Calu3 (cell line): ENCODE results near the gene AQR. TPM values are rescaled to one million over a fixed set of nuclear protein-coding genes. Genes with fewer than 3 reads are reported as not detected.

Experiments used
- BruUV-seq: library from RNA; stranded (reverse); fragments of 400-500 nt; replicated peaks from 2 replicates; lab custom pipeline; 2021; lab: Mats Ljungman, UMichigan
- CTCF ChIA-PET: fragments of 300-600 bp; sonication (Branson Sonifier 250); formaldehyde crosslinking; loops from one replicate; lab custom pipeline; 2022; ENCODE audit warnings: antibody characterized with exemption; lab: Charles Lee
- DNase-seq: peaks from one replicate; pipeline ENCODE4 v3.0.0; 2022
- H3K27ac Mint-ChIP-seq: one replicate; pipeline ENCODE4 v1.8.0; 2022; ENCODE audit warnings: mixed read lengths; ENCODE audit not compliant: unreplicated experiment
- H3K27me3 Mint-ChIP-seq: one replicate; pipeline ENCODE4 v1.8.0; 2022; ENCODE audit warnings: mixed read lengths; ENCODE audit not compliant: unreplicated experiment
- H3K36me3 Mint-ChIP-seq: one replicate; pipeline ENCODE4 v1.8.0; 2022; ENCODE audit warnings: mild to moderate bottlenecking, moderate library complexity, mixed read lengths; ENCODE audit not compliant: insufficient read depth, unreplicated experiment
- H3K4me1 Mint-ChIP-seq: one replicate; pipeline ENCODE4 v1.8.0; 2022; ENCODE audit warnings: mild to moderate bottlenecking, low read depth, mixed read lengths; ENCODE audit not compliant: unreplicated experiment
- H3K4me3 Mint-ChIP-seq: one replicate; pipeline ENCODE4 v1.8.0; 2022; ENCODE audit warnings: mild to moderate bottlenecking, low read depth, moderate library complexity, mixed read lengths; ENCODE audit not compliant: unreplicated experiment
- H3K9me3 Mint-ChIP-seq: one replicate; pipeline ENCODE4 v1.8.0; 2022; ENCODE audit warnings: low read depth, mixed read lengths; ENCODE audit not compliant: unreplicated experiment
- CTCF ChIP-seq: fragments of 200-600 bp; IDR thresholded peaks from one replicate; pipeline ENCODE4 v1.8.0; 2022; ENCODE audit warnings: antibody characterized with exemption; ENCODE audit not compliant: unreplicated experiment
- intact Hi-C: fragments of 100-400 bp; cut with micrococcal nuclease; formaldehyde crosslinking; loops from one replicate; pipeline ENCODE4 v1.10.0; 2022; ENCODE audit not compliant: unreplicated experiment
- total RNA-seq: library from RNA; stranded (reverse); gene quantifications from 2 replicates; pipeline ENCODE4 v1.2.3, GENCODE V29; 2022

AQR gene
- total RNA-seq, 1 experiment from 2014 or later = 14.7 TPM

- H3K27me3 Mint-ChIP-seq = no peaks in the 10 kb centered on the region
- H3K36me3 Mint-ChIP-seq = peaks cover 5% of the 10 kb centered on the region
- H3K4me3 Mint-ChIP-seq = no peak overlapping the region
- CTCF ChIA-PET = no interaction called here
- intact Hi-C loops = no loop called here
- no peaks in the 10 kb centered on the region for H3K4me1 Mint-ChIP-seq
- no TSS peak for BruUV-seq
- no peaks in the 10 kb centered on the region for H3K9me3 Mint-ChIP-seq
- no peak for DNase-seq
- no peak overlapping the region for H3K27ac Mint-ChIP-seq
- no peak for TF ChIP-seq CTCF
Measured at GRCh38 chr15:34865531-34865930, 104.0 kb downstream of the AQR start.

DNA sequence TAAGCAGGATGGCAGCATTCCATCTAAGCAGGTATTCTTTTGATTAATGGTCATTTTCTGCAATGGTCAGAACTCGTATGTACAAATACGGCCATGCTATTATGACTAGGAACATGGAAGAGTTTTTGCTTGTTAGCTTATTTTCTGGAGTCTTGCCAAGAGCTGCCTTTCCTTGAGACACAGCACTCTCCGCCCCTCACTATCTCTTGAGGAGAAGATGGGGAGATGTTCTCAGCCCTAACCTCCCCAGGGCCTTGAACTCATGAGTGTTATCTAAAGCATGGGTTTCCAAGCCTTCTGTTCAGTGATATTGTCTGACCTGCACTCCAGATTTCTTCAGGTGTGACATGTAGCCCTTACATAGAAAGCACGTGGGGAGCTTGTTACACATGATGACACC lies 108.3 kb downstream of the AQR start:
- CTCF ChIA-PET = no interaction called here
- intact Hi-C loops = no loop called here
- Mint-ChIP-seq H3K27ac (no peak overlapping the region), H3K27me3 (no peaks in the 10 kb centered on the region), H3K36me3 (no peaks in the 10 kb centered on the region), H3K4me3 (no peak overlapping the region), H3K9me3 (no peaks in the 10 kb centered on the region), H3K4me1 (no peaks in the 10 kb centered on the region)
- BruUV-seq = no TSS peak
- no peak for DNase-seq
- no peak for TF ChIP-seq CTCF

DNA sequence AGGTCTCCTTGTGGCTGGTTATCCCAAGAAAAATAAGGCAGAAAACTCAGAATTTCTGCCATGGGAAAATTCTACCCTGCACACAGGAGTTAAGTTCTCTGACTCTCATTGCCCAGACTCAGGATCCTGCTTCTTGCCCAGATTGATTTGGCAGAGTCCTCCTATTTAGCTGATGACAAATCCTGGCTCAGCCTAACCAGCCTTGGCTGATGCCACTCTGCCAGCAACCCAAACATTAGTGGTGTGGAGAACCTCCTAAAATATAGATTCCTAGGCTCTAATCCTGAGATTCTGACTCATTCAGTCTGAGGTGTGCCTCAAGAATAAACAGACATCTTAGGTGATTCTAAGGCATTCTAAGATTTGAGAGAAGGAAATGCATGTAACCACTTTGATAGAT lies 113.6 kb downstream of the AQR start:
- intact Hi-C loops = no loop called here
- BruUV-seq = no TSS peak
- Mint-ChIP-seq H3K4me3 (no peak overlapping the region), H3K9me3 (no peaks in the 10 kb centered on the region), H3K27me3 (no peaks in the 10 kb centered on the region), H3K36me3 (no peaks in the 10 kb centered on the region), H3K4me1 (no peaks in the 10 kb centered on the region), H3K27ac (no peak overlapping the region)
- CTCF ChIA-PET = no interaction called here
- no peak for TF ChIP-seq CTCF
- DNase-seq = no peak

- no peaks in the 10 kb centered on the region for H3K4me1 Mint-ChIP-seq
- no TSS peak for BruUV-seq
- DNase-seq = no peak
Measured at GRCh38 chr15:34855413-34855812, 114.1 kb downstream of the AQR start.

More at GRCh38 chr15:34855413-34855812, 114.1 kb downstream of the AQR start:
- Mint-ChIP-seq H3K36me3 (no peaks in the 10 kb centered on the region), H3K4me3 (no peak overlapping the region), H3K27me3 (no peaks in the 10 kb centered on the region), H3K27ac (no peak overlapping the region), H3K9me3 (no peaks in the 10 kb centered on the region)
- no peak for TF ChIP-seq CTCF
- intact Hi-C loops = no loop called here
- CTCF ChIA-PET = no interaction called here
